Hepatocyte (in vitro differentiated cells): ENCODE data around the gene TWIST2. TPM values are rescaled to one million over a fixed set of nuclear protein-coding genes. Genes with fewer than 3 reads are reported as not detected.

Experiments used
- DNase-seq: peaks from one replicate; pipeline ENCODE4 v3.0.0-alpha.2; 2016; ENCODE audit warnings: low spot score
- H2AFZ ChIP-seq: fragments of 200-600 bp; sonication (generic); 2 replicates; pipeline ENCODE4 v1.6.0; 2016; ENCODE audit warnings: antibody characterized with exemption, mild to moderate bottlenecking
- H3K27ac ChIP-seq: fragments of 200-600 bp; sonication (generic); 2 replicates; pipeline ENCODE4 v1.5.1; 2016; ENCODE audit warnings: mild to moderate bottlenecking
- H3K27me3 ChIP-seq: fragments of 200-600 bp; sonication (generic); 2 replicates; pipeline ENCODE4 v1.6.1; 2016
- H3K36me3 ChIP-seq: fragments of 200-600 bp; sonication (generic); replicated peaks from 2 replicates; pipeline ENCODE4 v1.5.1; 2016; ENCODE audit warnings: low read depth; ENCODE audit not compliant: insufficient read depth
- H3K4me1 ChIP-seq: fragments of 200-600 bp; sonication (generic); 2 replicates; pipeline ENCODE4 v1.5.1; 2016; ENCODE audit warnings: mild to moderate bottlenecking, moderate library complexity; ENCODE audit not compliant: insufficient read depth
- H3K4me2 ChIP-seq: fragments of 200-600 bp; sonication (generic); 2 replicates; pipeline ENCODE4 v1.6.0; 2016
- H3K4me3 ChIP-seq: fragments of 200-600 bp; sonication (generic); 2 replicates; pipeline ENCODE4 v1.5.1; 2016; ENCODE audit warnings: mild to moderate bottlenecking
- H3K79me2 ChIP-seq: fragments of 200-600 bp; sonication (generic); 2 replicates; pipeline ENCODE4 v1.6.0; 2017; ENCODE audit warnings: mild to moderate bottlenecking
- H3K9me2 ChIP-seq: fragments of 200-600 bp; sonication (generic); replicated peaks from 2 replicates; pipeline ENCODE4 v1.6.0; 2017; ENCODE audit warnings: mild to moderate bottlenecking; ENCODE audit not compliant: insufficient read depth
- H3K9me3 ChIP-seq: fragments of 200-600 bp; sonication (generic); 2 replicates; pipeline ENCODE4 v1.5.1; 2016; ENCODE audit warnings: low read depth, mild to moderate bottlenecking
- H4K20me1 ChIP-seq: fragments of 200-600 bp; sonication (generic); 2 replicates; pipeline ENCODE4 v1.6.0; 2016; ENCODE audit warnings: mild to moderate bottlenecking; ENCODE audit not compliant: insufficient read depth, poor library complexity, severe bottlenecking
- EZH2 ChIP-seq: fragments of 200-600 bp; sonication (generic); IDR thresholded peaks from 2 replicates; pipeline ENCODE4 v1.6.1; 2016; ENCODE audit warnings: antibody characterized with exemption, mild to moderate bottlenecking, borderline replicate concordance
- EZH2phosphoT487 ChIP-seq: fragments of 200-600 bp; sonication (generic); IDR thresholded peaks from one replicate; pipeline ENCODE4 v1.6.1; 2018; ENCODE audit warnings: antibody characterized with exemption, mild to moderate bottlenecking, low read depth, moderate library complexity; ENCODE audit not compliant: unreplicated experiment, severe bottlenecking
- WGBS: methylation state at CpG from one replicate; pipeline ENCODE4 v1.1.6; 2016; ENCODE audit warnings: low lambda C conversion rate; ENCODE audit errors: missing lambda C conversion rate; 5-methylcytosine and 5-hydroxymethylcytosine counted together
- polyA plus RNA-seq: library from polyadenylated mRNA; unstranded; fragments of >200 nt; fragmentation: Nextera tagmentation; extraction: Ambion mirVana; gene quantifications from 2 replicates; pipeline ENCODE4 v1.2.1, GENCODE V29; 2016
- total RNA-seq: library from RNA; depleted of rRNA; stranded (reverse); fragments of >200 nt; gene quantifications from 2 replicates; pipeline ENCODE4 v1.2.3, GENCODE V29; 2014
- TF ChIP-seq, protein P1 (sequence below): fragments of 200-600 bp; sonication (generic); IDR thresholded peaks from 2 replicates; pipeline ENCODE4 v1.5.1; 2016; ENCODE audit warnings: antibody characterized with exemption, mild to moderate bottlenecking; ENCODE audit not compliant: poor library complexity

The TWIST2 gene
- total and polyA plus RNA-seq, 2 experiments from 2014 or later: 13.5 to 19.7 TPM

- Histone ChIP-seq H3K79me2 (no peaks in the 10 kb centered on the region), H3K36me3 (no peaks in the 10 kb centered on the region), H3K9me3 (no peaks in the 10 kb centered on the region), H3K27ac (no peak overlapping the region), H3K4me3 (no peak overlapping the region), H3K4me2 (no peak overlapping the region), H3K4me1 (peaks cover 17% of the 10 kb centered on the region), H4K20me1 (no peaks in the 10 kb centered on the region), H2AFZ (no peak overlapping the region), H3K27me3 (no peaks in the 10 kb centered on the region), H3K9me2 (no peaks in the 10 kb centered on the region)
- TF ChIP-seq EZH2 (no peak), EZH2phosphoT487 (no peak)
- TF ChIP-seq, protein P1, sequence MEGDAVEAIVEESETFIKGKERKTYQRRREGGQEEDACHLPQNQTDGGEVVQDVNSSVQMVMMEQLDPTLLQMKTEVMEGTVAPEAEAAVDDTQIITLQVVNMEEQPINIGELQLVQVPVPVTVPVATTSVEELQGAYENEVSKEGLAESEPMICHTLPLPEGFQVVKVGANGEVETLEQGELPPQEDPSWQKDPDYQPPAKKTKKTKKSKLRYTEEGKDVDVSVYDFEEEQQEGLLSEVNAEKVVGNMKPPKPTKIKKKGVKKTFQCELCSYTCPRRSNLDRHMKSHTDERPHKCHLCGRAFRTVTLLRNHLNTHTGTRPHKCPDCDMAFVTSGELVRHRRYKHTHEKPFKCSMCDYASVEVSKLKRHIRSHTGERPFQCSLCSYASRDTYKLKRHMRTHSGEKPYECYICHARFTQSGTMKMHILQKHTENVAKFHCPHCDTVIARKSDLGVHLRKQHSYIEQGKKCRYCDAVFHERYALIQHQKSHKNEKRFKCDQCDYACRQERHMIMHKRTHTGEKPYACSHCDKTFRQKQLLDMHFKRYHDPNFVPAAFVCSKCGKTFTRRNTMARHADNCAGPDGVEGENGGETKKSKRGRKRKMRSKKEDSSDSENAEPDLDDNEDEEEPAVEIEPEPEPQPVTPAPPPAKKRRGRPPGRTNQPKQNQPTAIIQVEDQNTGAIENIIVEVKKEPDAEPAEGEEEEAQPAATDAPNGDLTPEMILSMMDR: no peak
- 85% methylated on average over 18 of the region's 19 CpGs for WGBS
- DNase-seq: no peak
Measured at GRCh38 chr2:238897122-238897880, 49.4 kb downstream of the TWIST2 start.

DNA sequence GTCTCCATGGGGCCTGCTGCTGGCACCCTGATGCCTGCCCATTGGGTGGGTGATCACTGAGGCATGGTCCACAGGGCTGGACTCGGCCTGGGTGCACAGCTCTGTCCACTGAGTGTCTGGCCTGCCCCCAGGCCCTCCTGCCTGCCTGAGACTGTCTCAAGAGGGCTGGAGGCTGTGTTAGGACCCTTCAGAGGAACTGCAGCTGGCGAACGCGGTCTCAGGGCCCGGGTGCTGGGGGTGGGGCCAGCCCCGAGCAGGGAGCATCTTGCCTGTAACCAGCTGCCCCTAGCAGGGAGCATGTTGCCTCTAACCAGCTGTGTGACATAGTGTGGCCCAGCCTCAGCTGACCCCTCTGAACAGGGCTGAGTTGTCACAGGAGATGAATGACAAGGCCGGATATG is 50.0 kb downstream of the TWIST2 start:
- DNase-seq: no peak
- peaks cover 14% of the 10 kb centered on the region for H3K4me1 ChIP-seq
- H3K4me2 ChIP-seq: no peak overlapping the region
- no peak overlapping the region for H3K27ac ChIP-seq
- TF ChIP-seq EZH2phosphoT487 (no peak), EZH2 (no peak)
- H2AFZ ChIP-seq: no peak overlapping the region
- H3K36me3 ChIP-seq: no peaks in the 10 kb centered on the region
- no peaks in the 10 kb centered on the region for H3K27me3 ChIP-seq
- no peaks in the 10 kb centered on the region for H3K9me3 ChIP-seq
- no peaks in the 10 kb centered on the region for H4K20me1 ChIP-seq
- no peak overlapping the region for H3K4me3 ChIP-seq
- no peaks in the 10 kb centered on the region for H3K79me2 ChIP-seq
- H3K9me2 ChIP-seq: no peaks in the 10 kb centered on the region
- WGBS: 84% methylated on average over 7 of the region's 7 CpGs

- Histone ChIP-seq H3K27ac (no peak overlapping the region), H3K4me2 (no peak overlapping the region), H3K4me1 (peaks cover 12% of the 10 kb centered on the region), H4K20me1 (no peaks in the 10 kb centered on the region), H3K36me3 (no peaks in the 10 kb centered on the region), H3K9me2 (no peaks in the 10 kb centered on the region), H3K9me3 (no peaks in the 10 kb centered on the region), H3K27me3 (no peaks in the 10 kb centered on the region), H3K79me2 (no peaks in the 10 kb centered on the region), H2AFZ (no peak overlapping the region), H3K4me3 (no peak overlapping the region)
- no peak for DNase-seq
- TF ChIP-seq, protein P1: no peak
- TF ChIP-seq EZH2: no peak
- 92% methylated on average over 22 of the region's 22 CpGs for WGBS
Measured at GRCh38 chr2:238898534-238899281, 50.8 kb downstream of the TWIST2 start.

DNA sequence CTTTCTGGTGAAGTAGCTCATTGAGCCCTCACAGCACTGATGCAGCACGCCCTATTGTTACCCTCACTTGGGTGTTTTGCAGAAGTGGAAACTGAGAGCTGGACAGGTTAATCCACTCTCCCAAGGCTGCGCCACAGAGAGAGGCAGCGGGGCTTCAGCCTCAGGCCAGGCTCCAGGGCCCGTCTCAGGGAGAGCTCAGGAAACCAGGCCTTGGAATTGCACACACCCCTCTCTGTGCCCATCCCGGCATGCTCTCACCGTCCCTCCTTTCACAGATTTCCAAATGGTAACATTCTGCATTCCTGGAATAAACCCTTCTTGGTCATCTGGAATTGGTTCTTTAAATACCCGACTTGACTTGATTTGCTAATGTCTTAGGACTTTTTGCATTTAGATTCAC is 51.5 kb downstream of the TWIST2 start:
- no peaks in the 10 kb centered on the region for H3K27me3 ChIP-seq
- no peaks in the 10 kb centered on the region for H3K9me2 ChIP-seq
- no peak overlapping the region for H3K4me2 ChIP-seq
- no peaks in the 10 kb centered on the region for H3K79me2 ChIP-seq
- H4K20me1 ChIP-seq: no peaks in the 10 kb centered on the region
- TF ChIP-seq EZH2: no peak
- no peak for TF ChIP-seq EZH2phosphoT487
- TF ChIP-seq, protein P1: no peak
- no peak overlapping the region for H3K4me3 ChIP-seq
- no peaks in the 10 kb centered on the region for H3K9me3 ChIP-seq
- no peak overlapping the region for H2AFZ ChIP-seq
- peaks cover 12% of the 10 kb centered on the region for H3K4me1 ChIP-seq
- no peak overlapping the region for H3K27ac ChIP-seq
- no peaks in the 10 kb centered on the region for H3K36me3 ChIP-seq
- DNase-seq: no peak
- WGBS: 83% methylated on average over 7 of the region's 7 CpGs
